ENCODE data around the gene FBXO45.
"Not testable (repeated sequence)": the region's sequence is repeated elsewhere in the genome, so short reads cannot be mapped to it uniquely, and the experiment has no call there.

The FBXO45 gene

GRCh38 chr3:196557236-196557635 is 11.2 kb upstream of the FBXO45 start:
- DNase-seq (ENCODE audit: low spot score): no peak

- DNase-seq (ENCODE audit: low spot score): no peak
Measured at GRCh38 chr3:196558476-196558875, 10.0 kb upstream of the FBXO45 start.

- no peak for DNase-seq (ENCODE audit: low spot score)
Measured at GRCh38 chr3:196559826-196560225, 8.6 kb upstream of the FBXO45 start.

- no peak for DNase-seq (ENCODE audit: low spot score)
Measured at GRCh38 chr3:196563721-196564225, 4.7 kb upstream of the FBXO45 start.

GRCh38 chr3:196569003-196569516 is 600 bp downstream of the FBXO45 start:
- no peak for DNase-seq (ENCODE audit: low spot score)

- not testable (repeated sequence) for DNase-seq (ENCODE audit: low spot score)
Measured at GRCh38 chr3:196570332-196570731, 1.9 kb downstream of the FBXO45 start.

GRCh38 chr3:196572389-196572788 is 3.9 kb downstream of the FBXO45 start:
- no peak for DNase-seq (ENCODE audit: low spot score)

- no peak for DNase-seq (ENCODE audit: low spot score)
Measured at GRCh38 chr3:196585044-196585757, 16.7 kb downstream of the FBXO45 start.

GRCh38 chr3:196590279-196590678 is 21.8 kb downstream of the FBXO45 start:
- no peak for DNase-seq (ENCODE audit: low spot score)

GRCh38 chr3:196596355-196596754 is 27.9 kb downstream of the FBXO45 start:
- no peak for DNase-seq (ENCODE audit: low spot score)

- not testable (repeated sequence) for DNase-seq (ENCODE audit: low spot score)
Measured at GRCh38 chr3:196597971-196598733, 29.7 kb downstream of the FBXO45 start.

- no peak for DNase-seq (ENCODE audit: low spot score)
Measured at GRCh38 chr3:196599734-196600128, 31.3 kb downstream of the FBXO45 start.

GRCh38 chr3:196600359-196600758 is 31.9 kb downstream of the FBXO45 start:
- no peak for DNase-seq (ENCODE audit: low spot score)

- DNase-seq (ENCODE audit: low spot score): no peak
Measured at GRCh38 chr3:196602673-196603072, 34.2 kb downstream of the FBXO45 start.

GRCh38 chr3:196603683-196604082 is 35.2 kb downstream of the FBXO45 start:
- no peak for DNase-seq (ENCODE audit: low spot score)

- no peak for DNase-seq (ENCODE audit: low spot score)
Measured at GRCh38 chr3:196604548-196604947, 36.1 kb downstream of the FBXO45 start.

- no peak for DNase-seq (ENCODE audit: low spot score)
Measured at GRCh38 chr3:196608693-196609092, 40.2 kb downstream of the FBXO45 start.

GRCh38 chr3:196609343-196609775 is 40.9 kb downstream of the FBXO45 start:
- peak; percentile 93 for DNase-seq (ENCODE audit: low spot score)

- no peak for DNase-seq (ENCODE audit: low spot score)
Measured at GRCh38 chr3:196609805-196610515, 41.5 kb downstream of the FBXO45 start.

GRCh38 chr3:196611761-196612483 is 43.5 kb downstream of the FBXO45 start:
- no peak for DNase-seq (ENCODE audit: low spot score)

- DNase-seq (ENCODE audit: low spot score): not testable (repeated sequence)
Measured at GRCh38 chr3:196615234-196615633, 46.8 kb downstream of the FBXO45 start.

- DNase-seq (ENCODE audit: low spot score): no peak
Measured at GRCh38 chr3:196617256-196617655, 48.8 kb downstream of the FBXO45 start.
